Chondrocyte (in vitro differentiated cells): ENCODE measurements around the gene PRPSAP1. TPM values are rescaled to one million over a fixed set of nuclear protein-coding genes. Genes with fewer than 3 reads are reported as not detected.

ENCODE experiments used
- DNase-seq: peaks from one replicate; pipeline ENCODE4 v3.0.0; 2021; ENCODE audit warnings: mixed read lengths, low spot score
- H3K27ac Mint-ChIP-seq: one replicate; pipeline ENCODE4 v1.8.0; 2021; ENCODE audit warnings: mild to moderate bottlenecking, moderate library complexity, mixed read lengths; ENCODE audit not compliant: unreplicated experiment
- H3K27me3 Mint-ChIP-seq: 2 replicates; pipeline ENCODE4 v1.8.0; 2021; ENCODE audit warnings: low read depth, mixed read lengths
- H3K36me3 Mint-ChIP-seq: 2 replicates; pipeline ENCODE4 v1.8.0; 2021; ENCODE audit warnings: low read depth, mixed read lengths
- H3K4me1 Mint-ChIP-seq: 2 replicates; pipeline ENCODE4 v1.8.0; 2021; ENCODE audit warnings: low read depth, mild to moderate bottlenecking, mixed read lengths
- H3K4me3 Mint-ChIP-seq: one replicate; pipeline ENCODE4 v1.8.0; 2021; ENCODE audit warnings: mild to moderate bottlenecking, moderate library complexity, mixed read lengths; ENCODE audit not compliant: unreplicated experiment
- H3K9me3 Mint-ChIP-seq: 2 replicates; pipeline ENCODE4 v1.8.0; 2021; ENCODE audit warnings: low read depth, mixed read lengths
- CTCF ChIP-seq: fragments of 200-600 bp; sonication (generic); IDR thresholded peaks from 2 replicates; pipeline ENCODE4 v1.5.0; 2021; ENCODE audit warnings: antibody characterized with exemption, mild to moderate bottlenecking, moderate library complexity
- total RNA-seq: library from RNA; stranded (reverse); gene quantifications from 3 replicates; pipeline ENCODE4 v1.2.1, GENCODE V29; 2021

Gene PRPSAP1
- total RNA-seq, 1 donor from 2014 or later: 59.0 TPM

- DNase-seq: no peak
- no peaks in the 10 kb centered on the region for H3K9me3 Mint-ChIP-seq
- no peaks in the 10 kb centered on the region for H3K27me3 Mint-ChIP-seq
- no peak for TF ChIP-seq CTCF
- H3K4me1 Mint-ChIP-seq: peaks cover 16% of the 10 kb centered on the region
- peak overlapping the region; percentile 80 for H3K4me3 Mint-ChIP-seq
- peak overlapping the region; percentile 45 for H3K27ac Mint-ChIP-seq
- peaks cover 2% of the 10 kb centered on the region for H3K36me3 Mint-ChIP-seq
These were observed 28.7 kb upstream of the PRPSAP1 start for GRCh38 chr17:76382351-76382802.

DNA sequence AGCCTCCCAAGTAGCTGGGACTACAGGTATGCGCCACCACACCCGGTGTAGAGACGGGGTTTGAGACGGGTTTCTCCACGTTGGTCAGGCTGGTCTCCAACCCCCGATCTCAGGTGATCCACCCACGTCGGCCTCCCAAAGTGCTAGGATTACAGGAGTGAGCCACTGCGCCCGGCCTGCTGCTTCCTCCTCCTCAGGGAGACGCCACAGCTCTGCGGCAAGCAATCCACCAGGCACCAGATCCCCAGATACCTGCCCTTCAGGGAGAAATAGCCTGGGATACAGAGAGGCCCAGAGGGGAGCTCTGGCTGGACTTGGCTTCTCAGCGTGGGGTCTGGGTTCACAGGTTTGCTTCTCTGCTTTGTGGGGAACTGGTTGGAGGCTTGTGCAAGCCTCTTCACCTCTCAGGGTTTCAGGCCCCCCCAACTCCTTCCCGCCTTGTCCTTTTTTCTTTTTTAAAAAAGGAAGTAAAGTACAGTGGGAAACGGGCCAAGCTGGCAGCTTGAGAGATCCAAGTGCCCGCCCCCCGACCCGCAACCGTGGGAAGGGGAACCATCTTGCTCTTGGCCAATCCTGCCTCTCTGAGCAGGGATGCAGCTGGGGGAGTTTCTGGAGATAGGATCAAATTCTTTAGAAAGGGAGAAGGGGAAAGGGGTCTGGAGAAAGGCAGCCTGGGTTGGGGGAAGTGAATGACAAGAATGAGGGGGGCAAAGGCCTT, 28.1 kb upstream of the PRPSAP1 start:
- peak overlapping the region; percentile 42 for H3K4me3 Mint-ChIP-seq
- no peak for TF ChIP-seq CTCF
- H3K4me1 Mint-ChIP-seq: peaks cover 17% of the 10 kb centered on the region
- DNase-seq: no peak
- H3K27ac Mint-ChIP-seq: peak overlapping the region; percentile 41
- H3K36me3 Mint-ChIP-seq: peaks cover 2% of the 10 kb centered on the region
- no peaks in the 10 kb centered on the region for H3K9me3 Mint-ChIP-seq
- H3K27me3 Mint-ChIP-seq: no peaks in the 10 kb centered on the region

DNA sequence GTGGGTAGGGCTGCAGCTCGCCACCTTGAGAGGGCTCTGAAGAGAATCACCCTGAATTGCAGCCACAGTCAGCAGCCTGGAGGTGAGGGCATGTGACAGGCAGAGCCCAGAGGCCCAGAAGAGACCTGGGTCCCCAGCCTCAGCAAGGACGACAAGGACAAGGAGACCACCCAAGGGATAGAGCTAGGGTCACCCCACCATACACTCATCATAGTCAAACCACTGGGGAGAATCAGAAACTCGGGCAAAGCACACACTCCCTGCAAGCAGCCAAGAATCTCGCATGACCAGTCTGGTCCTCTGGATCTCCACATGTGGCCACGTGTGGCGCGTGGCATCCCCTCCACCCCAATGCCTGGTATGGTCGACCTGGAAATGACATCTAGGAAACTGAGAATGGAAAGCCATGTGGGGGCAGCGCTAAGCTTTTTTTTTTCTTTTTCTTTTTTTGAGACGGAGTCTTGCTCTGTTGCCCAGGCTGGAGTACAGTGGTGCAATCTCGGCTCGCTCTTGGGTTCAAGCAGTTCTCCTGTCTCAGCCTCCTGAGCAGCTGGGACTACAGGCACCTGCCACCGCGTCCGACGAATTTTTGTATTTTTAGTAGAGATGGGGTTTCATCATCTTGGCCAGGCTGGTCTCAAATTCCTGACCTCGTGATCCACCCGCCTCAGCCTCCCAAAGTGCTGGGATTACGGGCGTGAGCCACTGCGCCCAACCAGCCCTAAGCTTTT, 26.1 kb upstream of the PRPSAP1 start:
- TF ChIP-seq CTCF: no peak

GRCh38 chr17:76379275-76379641, 25.5 kb upstream of the PRPSAP1 start:
- no peaks in the 10 kb centered on the region for H3K27me3 Mint-ChIP-seq
- no peak for TF ChIP-seq CTCF
- peaks cover 2% of the 10 kb centered on the region for H3K36me3 Mint-ChIP-seq
- peaks cover 16% of the 10 kb centered on the region for H3K4me1 Mint-ChIP-seq
- no peak for DNase-seq
- H3K27ac Mint-ChIP-seq: no peak overlapping the region
- no peak overlapping the region for H3K4me3 Mint-ChIP-seq
- H3K9me3 Mint-ChIP-seq: no peaks in the 10 kb centered on the region

More for the DNA sequence above, 26.1 kb upstream of the PRPSAP1 start:
- no peaks in the 10 kb centered on the region for H3K9me3 Mint-ChIP-seq
- no peak overlapping the region for H3K27ac Mint-ChIP-seq
- no peak overlapping the region for H3K4me3 Mint-ChIP-seq
- DNase-seq: no peak
- peaks cover 2% of the 10 kb centered on the region for H3K36me3 Mint-ChIP-seq
- H3K4me1 Mint-ChIP-seq: peaks cover 16% of the 10 kb centered on the region
- no peaks in the 10 kb centered on the region for H3K27me3 Mint-ChIP-seq

DNA sequence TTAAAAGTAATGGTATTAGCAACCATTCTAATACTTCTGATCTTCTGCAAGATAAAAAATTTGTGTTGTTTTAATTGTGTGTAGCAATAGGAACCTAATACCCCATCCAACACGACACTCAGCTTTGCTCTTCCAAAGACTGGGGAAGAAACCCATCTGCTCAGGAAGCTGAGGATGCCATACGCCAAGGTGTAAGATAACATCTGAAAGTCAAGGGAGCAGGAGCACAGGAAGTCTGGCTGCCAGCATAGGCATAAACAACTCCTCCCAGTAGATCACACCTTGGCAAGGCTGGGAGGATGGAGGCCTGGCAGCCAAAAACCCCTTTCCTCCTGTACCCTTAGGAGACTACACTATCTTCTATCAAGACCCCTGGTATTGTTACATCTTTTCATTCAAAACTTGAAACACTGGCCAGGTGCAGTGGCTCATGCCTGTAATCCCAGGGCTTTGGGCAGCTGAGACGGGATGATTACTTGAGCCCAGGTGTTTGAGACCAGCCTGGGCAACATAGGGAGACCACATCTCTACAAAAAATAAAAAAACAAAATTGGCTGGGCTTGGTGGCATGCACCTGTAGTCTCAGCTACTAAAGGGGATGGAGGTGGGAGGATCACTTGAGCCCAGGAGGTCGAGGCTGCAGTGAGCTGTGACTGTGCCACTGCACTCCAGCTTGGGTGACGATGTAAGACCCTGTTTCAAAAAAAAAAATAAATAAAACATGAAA, 25.0 kb upstream of the PRPSAP1 start:
- no peak for DNase-seq
- Mint-ChIP-seq H3K36me3 (peaks cover 2% of the 10 kb centered on the region), H3K27me3 (no peaks in the 10 kb centered on the region), H3K4me1 (peaks cover 16% of the 10 kb centered on the region), H3K9me3 (no peaks in the 10 kb centered on the region), H3K27ac (no peak overlapping the region), H3K4me3 (no peak overlapping the region)
- no peak for TF ChIP-seq CTCF
